ENCODE measurements around the gene DHRSX. TPM values are rescaled to one million over a fixed set of nuclear protein-coding genes. Genes with fewer than 3 reads are reported as not detected.

The DHRSX gene
- total RNA-seq, 1 experiment from 2014 or later, result 16.9 TPM

Other genes with a start within 250 kb of the DHRSX start
- gene ZBED1, start within 50 bp of the DHRSX start, total RNA-seq (2014; rRNA removed; shearing (Covaris generic)), result 8.1 and 8.2 TPM in 2 replicates
- gene CD99, start 190.3 kb upstream of the DHRSX start, total RNA-seq (2014; rRNA removed; shearing (Covaris generic)), result 444 and 519 TPM in 2 replicates

Data from RPMI7951 (cell line).